Non-pigmented ciliary epithelial cell (primary cell): ENCODE results near the gene ADSS2.
"Not testable (repeated sequence)": the region's sequence is repeated elsewhere in the genome, so short reads cannot be mapped to it uniquely, and the experiment has no call there.

Source experiments
- DNase-seq: peaks from one replicate; pipeline ENCODE4 v3.0.0-alpha.2; 2010; ENCODE audit warnings: low read depth

The ADSS2 gene

DNA sequence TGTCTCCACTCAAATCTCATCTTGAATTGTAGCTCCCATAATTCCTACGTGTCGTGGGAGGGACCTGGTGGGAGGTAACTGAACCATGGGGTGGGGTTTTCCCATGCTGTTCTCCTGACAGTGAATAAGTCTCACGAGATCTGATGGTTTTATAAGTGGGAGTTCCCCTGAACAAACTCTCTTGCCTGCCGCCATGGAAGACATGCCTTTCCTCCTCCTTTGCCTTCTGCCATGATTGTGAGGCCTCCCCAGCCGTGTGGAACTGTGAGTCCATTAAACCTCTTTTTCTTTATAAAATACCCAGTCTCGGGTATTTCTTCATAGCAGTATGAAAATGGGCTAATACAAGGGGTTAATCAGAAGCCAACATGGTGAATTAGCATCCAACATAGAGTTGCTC, 86.4 kb downstream of the ADSS2 start:
- DNase-seq: not testable (repeated sequence)

DNA sequence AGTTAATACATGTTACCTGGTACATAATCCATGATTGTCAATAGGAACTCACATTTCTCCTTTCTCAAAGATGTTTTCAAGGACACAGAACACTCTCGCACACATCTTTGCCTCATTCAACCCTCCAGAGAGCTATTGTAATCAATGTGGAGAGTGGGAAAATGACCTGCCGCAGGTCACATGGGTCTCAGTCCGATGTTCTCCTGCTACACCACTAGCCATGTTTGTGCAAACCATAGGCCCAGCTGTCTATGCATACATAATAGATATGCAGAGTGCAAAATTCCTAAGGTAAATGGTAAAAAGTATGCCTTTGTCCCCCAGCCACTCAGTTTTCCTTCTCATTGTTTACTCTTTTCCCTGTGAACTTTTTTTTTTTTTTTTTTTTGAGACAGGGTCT, 89.2 kb downstream of the ADSS2 start:
- no peak for DNase-seq

DNA sequence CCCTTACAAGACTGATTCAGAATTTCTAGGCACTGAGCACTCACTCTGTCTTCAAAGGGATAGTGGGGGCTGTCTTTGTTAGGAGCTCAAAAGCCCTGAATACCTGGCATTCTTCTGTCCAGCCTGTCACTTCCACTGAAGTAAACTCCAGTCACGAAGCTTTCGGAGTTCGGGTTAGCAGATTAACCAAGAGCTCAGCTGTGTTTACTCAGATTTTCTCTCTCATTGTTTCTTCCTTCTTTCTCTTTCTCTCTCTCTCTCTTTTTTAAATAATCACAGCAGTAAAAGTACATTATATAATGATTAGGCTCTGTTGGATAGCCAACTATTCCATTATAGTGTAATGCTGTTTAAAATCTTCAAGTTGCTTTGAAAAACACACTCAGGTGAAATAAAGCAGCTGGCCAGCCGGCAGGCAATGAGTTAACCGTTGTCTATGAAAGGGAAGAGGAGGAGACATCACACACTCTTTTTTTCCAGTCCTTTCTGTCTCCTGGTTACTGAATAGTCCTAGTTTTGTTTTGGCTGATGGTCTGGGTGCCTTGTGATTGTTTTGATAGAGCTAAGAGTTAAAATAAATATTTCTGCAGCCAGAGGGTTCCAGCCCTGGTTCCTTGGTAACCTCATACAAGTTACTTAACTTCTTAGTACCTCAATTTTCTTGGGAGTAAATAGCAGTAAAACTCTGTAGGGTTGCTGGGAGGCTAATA, 89.8 kb downstream of the ADSS2 start:
- peak; percentile 66 for DNase-seq
